Heart left ventricle (tissue), 16 donors: ENCODE results near the gene EHD2. TPM values are rescaled to one million over a fixed set of nuclear protein-coding genes. Genes with fewer than 3 reads are reported as not detected.

Source experiments
- ATAC-seq, 4 donors: fragments of 200-7000 bp; cut with Tn5 transposase; one replicate each; pipeline ENCODE4 v1.9.1; 2020 to 2022; ENCODE audit warnings: moderate library complexity in 4 of 4, mild to moderate bottlenecking in 3 of 4, moderate number of reproducible peaks in 1 of 4
- DNase-seq, 5 donors: peaks; one replicate each; pipeline ENCODE4 v3.0.0-alpha.2; 2020
- H3K27ac ChIP-seq, 12 donors: fragments of 200-600 bp; sonication (generic) in 4 of 12; one replicate each; pipeline versions ENCODE4 v1.5.0 to v1.8.0; 2016 to 2022; ENCODE audit warnings: mild to moderate bottlenecking in 2 of 12
- H3K27me3 ChIP-seq, 9 donors: fragments of 200-600 bp; sonication (generic) in 2 of 9; one replicate each; pipeline versions ENCODE4 v1.5.1 to v1.8.0; 2016 to 2022; ENCODE audit warnings: mild to moderate bottlenecking in 3 of 9
- H3K36me3 ChIP-seq, 9 donors: fragments of 200-600 bp; sonication (generic) in 2 of 9; one replicate each; pipeline versions ENCODE4 v1.5.0 to v1.8.0; 2018 to 2022; ENCODE audit warnings: mild to moderate bottlenecking in 2 of 9
- H3K4me1 ChIP-seq, 12 donors: fragments of 200-600 bp; sonication (generic) in 4 of 12; one replicate each; pipeline versions ENCODE4 v1.5.0 to v1.8.0; 2016 to 2022; ENCODE audit warnings: mild to moderate bottlenecking in 3 of 12
- H3K4me3 ChIP-seq, 12 donors: fragments of 200-600 bp; sonication (generic) in 4 of 12; one replicate each; pipeline versions ENCODE4 v1.5.0 to v1.8.0; 2017 to 2022; ENCODE audit warnings: mild to moderate bottlenecking in 9 of 12, moderate library complexity in 4 of 12
- H3K9me3 ChIP-seq, 12 donors: fragments of 200-600 bp; sonication (generic) in 4 of 12; one replicate each; pipeline versions ENCODE4 v1.5.0 to v1.8.0; 2016 to 2022; ENCODE audit warnings: mild to moderate bottlenecking in 1 of 12
- POLR2A ChIP-seq, 2 donors: fragments of 450-650 bp; IDR thresholded peaks; one replicate each; pipeline ENCODE4 v1.6.1; 2017; ENCODE audit warnings: antibody characterized with exemption in 2 of 2, mild to moderate bottlenecking in 2 of 2, moderate library complexity in 2 of 2
- WGBS, 4 donors: extraction: QIAGEN DNeasy Blood & Tissue Kit in 2 of 4; methylation state at CpG; one replicate each; pipeline versions ENCODE4 v1.1.5 to v1.1.7; 2013 to 2018; 5-methylcytosine and 5-hydroxymethylcytosine counted together
- intact Hi-C, 10 donors: fragments of 100-400 bp; cut with DNase I; formaldehyde crosslinking; loops; one replicate each; pipeline versions ENCODE4 v1.11.1 to v1.14.2; 2022
- polyA plus RNA-seq, 2 donors: library from polyadenylated mRNA; stranded (reverse); fragments of 200-250 nt; gene quantifications; one replicate each; pipeline ENCODE4 v1.2.3, GENCODE V29; 2013
- total RNA-seq, 9 donors: library from RNA; depleted of rRNA in 2 of 9; stranded (reverse); fragments of >200 nt in 2 of 9; fragmentation: NEBNext Ultra II Directional in 3 of 9; extraction: Animal tissue kit (Norgen Biotek cat#: 25700) in 3 of 9; gene quantifications; one replicate each; pipeline versions ENCODE4 v1.1.0 to v1.2.4, GENCODE V29; 2016 to 2023
- TF ChIP-seq, protein P1 (sequence below), 12 donors: fragments of 200-600 bp; sonication (generic) in 4 of 12; IDR thresholded peaks; one replicate each; pipeline versions ENCODE4 v1.5.0 to v1.8.0; 2018 to 2022; ENCODE audit warnings: antibody characterized with exemption in 12 of 12, mild to moderate bottlenecking in 5 of 12
- donor health status: ischemic (EF 13 %, LVEDD 7.1; RV severe dilation, severe dysfunction).
- donor health status: healthy with polysubstance abuse.
- donor health status: DM: no; HTN: yes; CAD: no.
- donor health status: DM: no; HTN: no; CAD: no.
- donor health status: ischemic (EF 25% LVEDD 6.9; RV normal size, moderate dysfunction).
- donor health status: ischemic (EF 25% LVEDD 5.7; RV mildly dilated, moderate dysfunction).
- donor health status: healthy.
- donor health status: DM: yes; HTN: yes; CAD: no.
- donor health status: ischemic (EF 35%, LVEDD 5.7; RV mildly dilated, moderate dysfunction).
- donor health status: nonischemic (EF 11% LVEDD 7.7; RV severe dilation, severe dysfunction).
- donor health status: DM: yes; HTN: yes; CAD: no.
- donor health status: PGD.
- donor health status: ischemic (EF 29% LVEDD 5.4; RV normal size, mild dysfunction).
- donor health status: nonischemic (EF 23%, LVEDD 6.1; RV moderate dilation, normal function).

Gene EHD2
- total and polyA plus RNA-seq, 11 donors: 30.6 to 133 (median 45.1) TPM

DNA sequence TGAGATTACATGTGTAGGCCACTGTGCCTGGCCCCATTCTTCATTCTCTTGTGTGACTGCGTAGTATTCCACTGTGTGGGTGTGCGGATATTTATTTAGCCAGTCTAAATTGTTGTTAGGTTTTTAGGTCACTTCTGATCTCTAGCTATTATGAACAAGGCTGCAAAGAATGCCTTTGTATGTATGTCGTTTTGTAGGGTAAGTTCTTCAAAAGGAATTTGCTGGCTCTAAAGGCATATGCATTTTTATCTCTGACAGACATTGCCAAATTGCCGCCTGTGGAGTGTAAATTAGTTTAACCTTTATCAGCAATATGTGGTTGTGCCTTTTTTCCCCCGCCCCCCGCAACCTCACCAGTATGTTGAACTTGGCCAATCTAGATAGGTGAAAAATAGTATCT is 30.3 kb upstream of the EHD2 start:
- Histone ChIP-seq H3K9me3 (no peaks in the 10 kb centered on the region), H3K27me3 (no peaks in the 10 kb centered on the region), H3K36me3 (peaks cover 0 to 45% (median 37%) of the 10 kb centered on the region in 9 donors), H3K27ac (no peak overlapping the region), H3K4me1 (peaks cover 0 to 6% (median 0%) of the 10 kb centered on the region in 12 donors), H3K4me3 (no peak overlapping the region)
- TF ChIP-seq POLR2A (IDR thresholded peaks at IDR 0.05): no peak
- TF ChIP-seq, protein P1, sequence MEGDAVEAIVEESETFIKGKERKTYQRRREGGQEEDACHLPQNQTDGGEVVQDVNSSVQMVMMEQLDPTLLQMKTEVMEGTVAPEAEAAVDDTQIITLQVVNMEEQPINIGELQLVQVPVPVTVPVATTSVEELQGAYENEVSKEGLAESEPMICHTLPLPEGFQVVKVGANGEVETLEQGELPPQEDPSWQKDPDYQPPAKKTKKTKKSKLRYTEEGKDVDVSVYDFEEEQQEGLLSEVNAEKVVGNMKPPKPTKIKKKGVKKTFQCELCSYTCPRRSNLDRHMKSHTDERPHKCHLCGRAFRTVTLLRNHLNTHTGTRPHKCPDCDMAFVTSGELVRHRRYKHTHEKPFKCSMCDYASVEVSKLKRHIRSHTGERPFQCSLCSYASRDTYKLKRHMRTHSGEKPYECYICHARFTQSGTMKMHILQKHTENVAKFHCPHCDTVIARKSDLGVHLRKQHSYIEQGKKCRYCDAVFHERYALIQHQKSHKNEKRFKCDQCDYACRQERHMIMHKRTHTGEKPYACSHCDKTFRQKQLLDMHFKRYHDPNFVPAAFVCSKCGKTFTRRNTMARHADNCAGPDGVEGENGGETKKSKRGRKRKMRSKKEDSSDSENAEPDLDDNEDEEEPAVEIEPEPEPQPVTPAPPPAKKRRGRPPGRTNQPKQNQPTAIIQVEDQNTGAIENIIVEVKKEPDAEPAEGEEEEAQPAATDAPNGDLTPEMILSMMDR (IDR thresholded peaks at IDR 0.05): no peak
- intact Hi-C loops: no loop called here
- no peak for ATAC-seq
- no peak for DNase-seq
- 66 to 74% (median 71%) methylated on average over 6 of the region's 6 CpGs for WGBS, 4 donors

DNA sequence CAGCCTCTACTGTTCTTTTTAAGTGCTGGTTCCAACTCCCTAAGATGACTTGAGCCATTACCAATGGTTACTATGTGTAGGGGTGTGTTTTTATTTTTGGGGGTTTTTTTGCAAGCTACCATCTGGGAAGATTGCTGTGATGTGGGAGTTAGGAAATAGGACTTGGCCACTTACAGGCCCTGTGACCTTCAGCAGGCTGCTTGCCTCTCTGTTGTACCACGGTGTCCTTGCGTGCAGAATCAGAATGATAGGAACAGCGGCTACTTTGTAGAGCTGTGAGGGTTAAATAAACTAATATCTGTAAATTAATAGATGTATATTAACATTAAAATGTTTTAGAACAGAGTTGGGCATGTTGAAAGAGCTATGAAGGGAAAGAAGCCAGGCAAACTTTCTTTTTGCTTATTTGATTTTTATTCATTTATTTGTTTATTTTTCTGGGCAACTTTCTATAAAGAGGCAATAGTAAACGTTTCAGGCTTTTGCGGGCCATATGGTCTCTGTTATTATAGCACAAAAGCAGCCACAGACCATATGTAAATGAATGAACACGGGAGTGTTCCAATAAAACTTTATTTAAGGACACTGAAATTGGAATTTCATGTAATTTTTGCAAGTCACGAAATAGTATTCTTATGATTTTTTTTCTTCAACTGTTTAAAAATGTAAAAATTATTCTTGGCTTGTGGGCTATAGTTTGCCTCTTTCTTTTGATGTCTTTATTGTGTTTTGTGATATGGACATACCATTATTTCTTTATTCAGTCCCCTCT is 26.4 kb upstream of the EHD2 start:
- Histone ChIP-seq H3K27me3 (no peaks in the 10 kb centered on the region), H3K9me3 (no peaks in the 10 kb centered on the region), H3K4me3 (no peak overlapping the region), H3K27ac (no peak overlapping the region), H3K4me1 (peaks cover 0 to 6% (median 0%) of the 10 kb centered on the region in 12 donors), H3K36me3 (peaks cover 0 to 41% (median 21%) of the 10 kb centered on the region in 9 donors)
- ATAC-seq: peak in 1 of 4 donors; percentile 11
- TF ChIP-seq, protein P1 (IDR thresholded peaks at IDR 0.05): no peak
- TF ChIP-seq POLR2A (IDR thresholded peaks at IDR 0.05): no peak
- WGBS, 4 donors: 88 to 94% (median 91%) methylated on average over 7 of the region's 7 CpGs
- intact Hi-C loops: no loop called here
- DNase-seq: no peak

DNA sequence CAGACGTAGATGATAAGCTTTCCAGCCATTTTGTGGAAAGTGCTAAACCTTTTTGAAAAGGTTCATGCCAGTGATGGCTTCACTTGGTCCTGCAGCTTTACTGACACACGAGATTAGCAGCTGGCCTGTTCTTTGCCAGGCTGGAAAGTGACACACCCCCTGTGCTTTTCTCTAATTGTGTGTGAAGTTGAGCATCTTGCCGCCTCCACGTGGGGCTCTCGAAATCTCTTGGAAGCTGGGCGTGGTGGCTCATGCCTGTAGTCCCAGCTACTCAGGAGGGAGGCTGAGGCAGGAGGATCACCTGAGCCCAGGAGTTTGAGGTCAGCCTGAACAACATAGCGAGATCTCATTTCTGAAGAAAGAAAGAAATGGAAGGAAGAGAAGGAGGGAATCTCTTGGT is 25.3 kb upstream of the EHD2 start:
- no peak overlapping the region for H3K4me3 ChIP-seq
- DNase-seq: no peak
- H3K27ac ChIP-seq: no peak overlapping the region
- ATAC-seq: no peak
- H3K9me3 ChIP-seq: no peaks in the 10 kb centered on the region
- TF ChIP-seq, protein P1 (IDR thresholded peaks at IDR 0.05): no peak
- TF ChIP-seq POLR2A (IDR thresholded peaks at IDR 0.05): no peak
- H3K4me1 ChIP-seq: peaks cover 0 to 3% (median 0%) of the 10 kb centered on the region in 12 donors
- H3K27me3 ChIP-seq: no peaks in the 10 kb centered on the region
- 71 to 84% (median 74%) methylated on average over 7 of the region's 7 CpGs for WGBS, 4 donors
- peaks cover 0 to 45% (median 22%) of the 10 kb centered on the region in 9 donors for H3K36me3 ChIP-seq
- intact Hi-C loops: no loop called here

DNA sequence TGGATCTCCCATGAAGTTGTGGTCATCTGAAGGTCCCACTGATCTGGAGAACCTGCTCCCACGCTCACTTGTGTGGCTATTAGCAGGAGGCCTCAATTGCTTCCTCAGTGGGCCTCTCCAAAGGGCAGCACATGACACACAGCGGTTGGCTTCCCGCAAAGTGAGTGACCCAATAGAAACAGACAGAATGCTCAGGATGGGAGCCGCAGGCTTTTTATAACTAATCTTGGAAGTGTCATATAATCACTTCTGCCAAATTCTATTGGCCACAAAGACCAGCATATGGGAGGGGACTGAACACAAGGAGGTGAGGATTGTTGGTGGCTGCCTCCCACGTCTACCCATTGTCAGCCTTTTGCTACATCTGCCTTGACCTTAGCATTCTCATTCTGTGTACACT is 22.1 kb upstream of the EHD2 start:
- Histone ChIP-seq H3K9me3 (no peaks in the 10 kb centered on the region), H3K4me3 (no peak overlapping the region), H3K27ac (no peak overlapping the region), H3K4me1 (no peaks in the 10 kb centered on the region), H3K36me3 (peaks cover 0 to 40% (median 25%) of the 10 kb centered on the region in 9 donors), H3K27me3 (no peaks in the 10 kb centered on the region)
- ATAC-seq: no peak
- no peak for DNase-seq
- TF ChIP-seq, protein P1 (IDR thresholded peaks at IDR 0.05): no peak
- TF ChIP-seq POLR2A (IDR thresholded peaks at IDR 0.05): no peak
- intact Hi-C loops: loop anchor here in 5 of 10 donors (10.0 kb wide), 3 partner anchors 86 to 396 kb away; partner anchors contain the start of genes BICRA (in 3 of the 5) and NAPA (in 3 of the 5)
- 87 to 98% (median 96%) methylated on average over 5 of the region's 5 CpGs for WGBS, 4 donors
